HAP-1 (cell line): Measurements from ENCODE around the gene ATXN1.

Source experiments
- DNase-seq, 2 experiments: peaks; one replicate each; pipeline ENCODE4 v3.0.0-alpha.2; 2016 to 2020; ENCODE audit warnings: low spot score in 2 of 2
- H3K27me3 ChIP-seq: fragments of 250-450 bp; sonication (Bioruptor Pico); 2 replicates; pipeline ENCODE4 v1.5.1; 2020; ENCODE audit warnings: low read depth, mild to moderate bottlenecking, moderate library complexity
- H3K36me3 ChIP-seq: fragments of 250-450 bp; sonication (Bioruptor Pico); replicated peaks from 2 replicates; pipeline ENCODE4 v1.5.1; 2020; ENCODE audit warnings: mild to moderate bottlenecking
- H3K4me1 ChIP-seq: fragments of 250-450 bp; sonication (Bioruptor Pico); 2 replicates; pipeline ENCODE4 v1.5.1; 2020; ENCODE audit warnings: mild to moderate bottlenecking
- H3K4me3 ChIP-seq: fragments of 250-450 bp; sonication (Bioruptor Pico); 2 replicates; pipeline ENCODE4 v1.5.1; 2020; ENCODE audit warnings: mild to moderate bottlenecking, moderate library complexity
- H3K9me3 ChIP-seq: fragments of 250-450 bp; sonication (Bioruptor Pico); 2 replicates; pipeline ENCODE4 v1.5.1; 2020; ENCODE audit warnings: mild to moderate bottlenecking, moderate library complexity
- in situ Hi-C: fragments of 300-500 bp; cut with MboI; formaldehyde crosslinking; loops from 3 replicates; pipeline ENCODE4 v1.14.3; 2020; ENCODE audit warnings: low sequenced_read_pairs, inconsistent platforms, mixed read lengths

The ATXN1 gene

GRCh38 chr6:16503241-16503775 is 258.0 kb downstream of the ATXN1 start:
- no peaks in the 10 kb centered on the region for H3K36me3 ChIP-seq
- in situ Hi-C loops, result loop anchor here (25.0 kb wide), 1 partner anchor 584 kb away; no protein-coding TSS in a partner anchor

DNA sequence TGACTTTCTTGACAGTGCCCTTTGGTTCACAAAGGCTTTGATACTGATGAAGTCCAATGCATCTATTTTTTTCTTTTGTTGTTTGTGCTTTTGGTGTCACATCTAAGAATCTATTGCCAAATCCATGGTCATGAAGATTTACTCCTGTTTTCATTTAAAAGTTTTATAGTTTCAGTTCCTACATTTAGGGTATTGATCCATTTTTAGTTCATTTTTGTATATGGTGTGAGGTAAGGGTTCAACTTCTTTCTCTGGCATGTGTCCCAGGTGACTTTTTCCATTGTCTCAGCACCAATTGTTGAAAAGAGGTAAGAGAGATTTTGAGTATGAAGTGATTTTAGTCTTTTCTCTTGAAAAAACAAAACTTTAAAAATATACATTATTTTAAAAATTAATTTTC is 262.3 kb downstream of the ATXN1 start:
- DNase-seq, result no peak
- in situ Hi-C loops, result no loop called here

More at GRCh38 chr6:16503241-16503775, 258.0 kb downstream of the ATXN1 start:
- no peaks in the 10 kb centered on the region for H3K27me3 ChIP-seq
- no peaks in the 10 kb centered on the region for H3K9me3 ChIP-seq
- no peaks in the 10 kb centered on the region for H3K4me1 ChIP-seq
- DNase-seq, result no peak
- no peak overlapping the region for H3K4me3 ChIP-seq

GRCh38 chr6:16498237-16498636 is 263.0 kb downstream of the ATXN1 start:
- Histone ChIP-seq H3K9me3 (no peaks in the 10 kb centered on the region), H3K27me3 (no peaks in the 10 kb centered on the region), H3K36me3 (no peaks in the 10 kb centered on the region), H3K4me3 (no peak overlapping the region), H3K4me1 (peaks cover 24% of the 10 kb centered on the region)
- no peak for DNase-seq
- in situ Hi-C loops, result no loop called here

More for the DNA sequence above, 262.3 kb downstream of the ATXN1 start:
- Histone ChIP-seq H3K4me1 (peaks cover 24% of the 10 kb centered on the region), H3K9me3 (no peaks in the 10 kb centered on the region), H3K36me3 (no peaks in the 10 kb centered on the region), H3K4me3 (no peak overlapping the region), H3K27me3 (no peaks in the 10 kb centered on the region)

DNA sequence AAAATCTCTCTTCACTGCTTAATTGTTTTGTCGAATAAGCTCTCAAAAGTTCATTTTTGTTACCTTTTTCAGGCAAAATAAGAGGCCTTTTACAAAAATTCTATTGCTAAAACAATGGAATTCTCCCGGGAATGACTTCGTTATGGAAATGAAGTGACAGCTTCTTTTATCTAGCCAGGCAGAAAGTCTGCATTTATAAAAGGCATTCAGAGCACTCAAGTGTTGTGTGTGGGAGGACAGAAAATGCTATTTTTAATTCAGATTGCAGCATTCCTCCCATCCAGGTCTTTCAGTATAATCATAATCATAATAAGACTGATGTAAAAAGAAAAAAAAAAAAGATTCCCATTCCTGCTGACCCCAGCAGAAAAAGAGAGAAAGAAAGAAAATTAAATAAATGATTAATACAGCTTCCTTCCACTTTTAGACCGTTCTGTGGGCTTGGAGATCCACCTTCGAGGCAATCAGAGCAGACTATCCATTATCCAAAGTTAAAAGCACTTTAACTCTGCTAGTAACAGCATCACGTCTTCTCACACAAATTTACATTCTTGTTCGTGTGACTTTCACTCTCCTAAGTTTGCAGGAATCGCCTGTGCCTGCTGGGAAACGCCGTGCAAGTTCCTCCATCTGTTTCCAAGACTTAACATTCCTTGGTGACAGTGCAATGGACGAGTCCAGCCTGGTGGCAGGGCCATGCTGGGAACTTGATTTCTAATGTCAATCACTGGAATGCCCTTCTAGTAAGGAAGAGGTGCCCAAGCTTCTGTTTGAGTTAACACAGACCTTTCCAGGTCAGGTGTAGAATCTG is 264.1 kb downstream of the ATXN1 start:
- no peaks in the 10 kb centered on the region for H3K27me3 ChIP-seq
- in situ Hi-C loops, result no loop called here
- no peaks in the 10 kb centered on the region for H3K9me3 ChIP-seq
- peaks cover 24% of the 10 kb centered on the region for H3K4me1 ChIP-seq
- H3K4me3 ChIP-seq, result no peak overlapping the region
- H3K36me3 ChIP-seq, result no peaks in the 10 kb centered on the region
- DNase-seq, result peak; percentile 46 to 83

GRCh38 chr6:16496210-16496609 is 265.1 kb downstream of the ATXN1 start:
- Histone ChIP-seq H3K4me3 (no peak overlapping the region), H3K36me3 (no peaks in the 10 kb centered on the region), H3K9me3 (no peaks in the 10 kb centered on the region), H3K27me3 (no peaks in the 10 kb centered on the region), H3K4me1 (peaks cover 24% of the 10 kb centered on the region)
- peak; percentile 9 to 41 for DNase-seq
- in situ Hi-C loops, result no loop called here

GRCh38 chr6:16494793-16495192 is 266.5 kb downstream of the ATXN1 start:
- in situ Hi-C loops, result no loop called here
- no peaks in the 10 kb centered on the region for H3K36me3 ChIP-seq
- no peaks in the 10 kb centered on the region for H3K27me3 ChIP-seq
- H3K9me3 ChIP-seq, result no peaks in the 10 kb centered on the region
- DNase-seq, result no peak
- H3K4me3 ChIP-seq, result no peak overlapping the region
- H3K4me1 ChIP-seq, result peaks cover 24% of the 10 kb centered on the region

GRCh38 chr6:16493802-16494201 is 267.5 kb downstream of the ATXN1 start:
- in situ Hi-C loops, result no loop called here
- DNase-seq, result no peak
- Histone ChIP-seq H3K4me1 (peaks cover 24% of the 10 kb centered on the region), H3K9me3 (no peaks in the 10 kb centered on the region), H3K27me3 (no peaks in the 10 kb centered on the region), H3K36me3 (no peaks in the 10 kb centered on the region), H3K4me3 (no peak overlapping the region)

- Histone ChIP-seq H3K9me3 (no peaks in the 10 kb centered on the region), H3K36me3 (no peaks in the 10 kb centered on the region), H3K27me3 (no peaks in the 10 kb centered on the region), H3K4me3 (no peak overlapping the region), H3K4me1 (peaks cover 24% of the 10 kb centered on the region)
- in situ Hi-C loops, result no loop called here
- no peak for DNase-seq
Observed at GRCh38 chr6:16493112-16493511, 268.1 kb downstream of the ATXN1 start.

GRCh38 chr6:16491666-16492313 is 269.5 kb downstream of the ATXN1 start:
- no peak for DNase-seq
- Histone ChIP-seq H3K4me1 (peaks cover 11% of the 10 kb centered on the region), H3K27me3 (no peaks in the 10 kb centered on the region), H3K36me3 (no peaks in the 10 kb centered on the region), H3K9me3 (no peaks in the 10 kb centered on the region), H3K4me3 (no peak overlapping the region)
- in situ Hi-C loops, result no loop called here

DNA sequence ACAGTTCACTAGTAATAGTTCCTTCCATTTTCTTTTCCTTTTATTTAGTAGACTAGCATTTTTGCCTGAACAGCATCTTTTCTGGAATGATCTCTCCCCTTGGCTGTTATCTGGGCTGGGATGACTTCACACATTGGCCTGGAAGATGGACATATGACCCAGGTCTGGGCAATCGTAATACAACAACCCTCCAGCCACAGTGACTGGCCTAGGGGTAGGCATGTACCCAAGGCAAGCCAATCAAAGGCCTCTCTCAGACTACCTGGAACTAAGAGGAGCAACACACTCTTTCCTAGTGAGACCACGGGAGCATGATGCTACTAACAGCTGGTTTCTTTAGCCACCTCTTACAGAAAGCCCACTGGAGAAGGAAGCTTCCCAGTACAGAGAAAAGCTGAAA is 270.6 kb downstream of the ATXN1 start:
- no peaks in the 10 kb centered on the region for H3K9me3 ChIP-seq
- H3K4me1 ChIP-seq, result no peaks in the 10 kb centered on the region
- in situ Hi-C loops, result no loop called here
- no peaks in the 10 kb centered on the region for H3K36me3 ChIP-seq
- no peak for DNase-seq
- H3K27me3 ChIP-seq, result no peaks in the 10 kb centered on the region
- no peak overlapping the region for H3K4me3 ChIP-seq

DNA sequence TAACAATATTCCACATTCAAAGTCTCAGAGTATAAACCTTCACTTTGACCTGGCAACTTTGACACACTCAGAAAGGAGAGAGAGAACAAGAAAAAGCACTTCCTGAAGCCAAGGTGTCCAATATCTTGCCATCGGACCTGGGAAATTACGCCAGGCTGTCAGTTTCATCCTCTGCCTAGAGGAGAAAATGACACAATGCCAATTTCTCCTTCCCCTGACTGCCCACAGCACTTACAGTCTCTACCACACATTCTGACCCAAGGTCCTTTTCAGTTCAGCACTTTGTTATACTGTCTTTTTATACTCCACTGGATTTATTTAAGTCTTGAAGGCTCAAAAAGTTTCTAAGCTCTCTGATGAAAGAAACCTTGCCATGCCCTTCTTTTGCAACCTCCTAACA is 272.4 kb downstream of the ATXN1 start:
- Histone ChIP-seq H3K27me3 (no peaks in the 10 kb centered on the region), H3K36me3 (no peaks in the 10 kb centered on the region), H3K4me1 (no peaks in the 10 kb centered on the region), H3K9me3 (no peaks in the 10 kb centered on the region), H3K4me3 (no peak overlapping the region)
- in situ Hi-C loops, result no loop called here
- no peak for DNase-seq

DNA sequence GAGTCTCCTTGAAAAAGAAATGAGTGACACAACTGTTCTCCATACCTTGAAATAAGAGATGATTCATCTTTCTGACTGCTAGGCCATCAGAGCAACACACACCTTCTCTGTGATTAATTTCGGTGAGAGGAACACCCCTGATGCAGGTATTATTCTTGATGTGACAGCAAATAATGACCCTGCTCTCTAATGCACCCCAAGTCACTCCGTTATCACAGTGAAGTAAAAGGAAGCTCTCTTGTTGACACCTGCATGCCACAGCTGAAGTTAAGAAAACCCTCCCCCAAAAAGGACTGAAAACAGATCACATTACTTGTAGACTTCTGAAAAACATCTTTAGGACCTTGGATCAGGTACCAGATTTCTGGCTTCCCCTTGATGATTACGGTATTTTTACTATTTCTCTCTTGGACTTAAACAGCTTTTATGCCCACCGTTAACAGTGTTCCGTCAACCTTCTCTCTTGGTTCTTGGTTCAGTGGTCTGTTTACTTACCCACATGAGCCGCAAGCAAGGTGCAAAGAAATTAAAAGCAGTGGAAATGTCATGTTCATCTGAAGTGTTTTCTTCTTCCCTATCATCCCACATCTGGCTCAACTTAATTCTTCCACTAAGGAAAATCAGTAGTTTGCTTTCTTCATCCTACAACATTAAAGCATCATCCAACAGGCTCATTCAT is 273.1 kb downstream of the ATXN1 start:
- no peaks in the 10 kb centered on the region for H3K9me3 ChIP-seq
- in situ Hi-C loops, result no loop called here
- H3K27me3 ChIP-seq, result no peaks in the 10 kb centered on the region
- H3K4me1 ChIP-seq, result no peaks in the 10 kb centered on the region
- H3K36me3 ChIP-seq, result no peaks in the 10 kb centered on the region
- no peak for DNase-seq
- H3K4me3 ChIP-seq, result no peak overlapping the region

DNA sequence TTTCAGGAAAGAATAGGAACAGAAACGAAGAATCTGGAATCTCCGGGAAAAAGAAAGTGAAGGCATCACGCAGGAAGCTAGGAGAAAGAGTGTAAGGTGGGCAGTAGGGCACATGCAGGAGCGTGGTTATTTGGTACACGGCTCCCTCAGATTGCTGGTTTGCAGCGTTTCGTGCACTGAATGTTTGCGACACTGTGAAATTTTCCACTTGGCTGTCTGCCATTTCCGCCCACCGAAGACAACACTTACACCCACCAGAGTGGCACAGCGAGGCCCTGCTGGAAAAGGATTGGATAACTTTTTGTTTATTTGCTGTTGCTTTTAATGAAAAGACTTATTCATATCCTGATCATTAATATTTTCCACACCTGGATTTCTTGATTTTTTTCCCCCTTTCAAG is 274.6 kb downstream of the ATXN1 start:
- H3K9me3 ChIP-seq, result peaks cover 2% of the 10 kb centered on the region; the same call in 1 of the 2 replicates
- no peaks in the 10 kb centered on the region for H3K4me1 ChIP-seq
- in situ Hi-C loops, result no loop called here
- H3K27me3 ChIP-seq, result 0 out of 2 replicates have a peak, but pooled peaks cover 6% of the 10 kb centered on the region
- no peak for DNase-seq
- H3K36me3 ChIP-seq, result no peaks in the 10 kb centered on the region
- no peak overlapping the region for H3K4me3 ChIP-seq
